Measurements from ENCODE around the gene CST9L.

The CST9L gene

GRCh38 chr20:23568320-23568970, at the start of gene CST9L:
Gene CST9L, minus strand, starts transcription at chr20:23568484. Its CDS starts 34 bp downstream, at chr20:23568450.
- FAIRE-seq: no peak

DNA sequence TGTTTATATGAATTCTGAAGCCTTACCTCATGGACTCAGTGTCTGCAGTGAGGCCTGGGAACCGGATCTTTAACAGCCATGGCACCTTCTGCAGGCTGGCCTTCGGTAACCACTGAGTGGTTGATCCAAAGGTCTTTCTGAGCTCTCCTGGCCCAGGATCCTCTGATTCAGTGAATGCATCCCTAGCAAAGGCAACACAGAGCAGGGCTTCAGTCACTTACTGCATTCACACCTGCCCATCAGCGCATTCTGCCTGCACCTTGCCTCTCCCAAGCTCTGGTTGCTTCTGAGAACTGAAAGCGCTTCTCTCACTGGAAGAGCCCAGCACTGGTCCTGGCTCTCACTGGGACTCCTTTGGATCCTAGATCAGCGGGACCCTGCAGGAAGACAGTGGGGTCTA, 45.9 kb upstream of the CST9L start:
- FAIRE-seq: no peak

GRCh38 chr20:23613676-23614075, 45.4 kb upstream of the CST9L start:
- no peak for FAIRE-seq

GRCh38 chr20:23612396-23612795, 44.1 kb upstream of the CST9L start:
- FAIRE-seq: no peak

DNA sequence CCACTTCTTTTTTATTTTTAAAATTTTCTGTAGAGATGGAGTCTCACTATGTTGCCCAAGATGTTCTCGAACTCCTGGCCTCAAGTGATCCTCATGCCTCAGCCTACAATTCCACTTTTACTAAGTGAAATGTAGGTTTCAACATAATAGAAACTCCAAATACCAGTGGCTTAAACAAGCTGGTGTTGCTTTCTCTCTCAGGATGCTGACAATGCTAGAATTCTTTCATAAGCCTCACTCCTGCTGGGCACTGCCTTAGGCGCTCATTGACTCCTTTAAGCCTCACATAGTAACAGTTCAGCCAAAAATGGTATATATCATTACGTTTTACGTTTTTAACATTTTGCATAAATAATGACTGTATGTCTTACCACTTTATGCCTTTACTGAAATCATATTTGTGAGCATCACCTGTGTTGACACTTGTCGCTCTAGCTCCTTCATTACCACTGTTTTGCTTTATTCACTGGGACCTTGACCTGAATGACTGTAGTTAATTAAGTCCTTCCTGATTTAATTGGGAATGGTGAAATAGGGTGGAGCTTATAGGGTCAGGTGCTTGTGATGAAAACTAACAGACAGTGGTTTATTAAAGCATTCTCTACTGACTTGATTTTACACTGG, 41.3 kb upstream of the CST9L start:
- FAIRE-seq: no peak

- no peak for FAIRE-seq
Measured at GRCh38 chr20:23608251-23608846, 40.1 kb upstream of the CST9L start.

DNA sequence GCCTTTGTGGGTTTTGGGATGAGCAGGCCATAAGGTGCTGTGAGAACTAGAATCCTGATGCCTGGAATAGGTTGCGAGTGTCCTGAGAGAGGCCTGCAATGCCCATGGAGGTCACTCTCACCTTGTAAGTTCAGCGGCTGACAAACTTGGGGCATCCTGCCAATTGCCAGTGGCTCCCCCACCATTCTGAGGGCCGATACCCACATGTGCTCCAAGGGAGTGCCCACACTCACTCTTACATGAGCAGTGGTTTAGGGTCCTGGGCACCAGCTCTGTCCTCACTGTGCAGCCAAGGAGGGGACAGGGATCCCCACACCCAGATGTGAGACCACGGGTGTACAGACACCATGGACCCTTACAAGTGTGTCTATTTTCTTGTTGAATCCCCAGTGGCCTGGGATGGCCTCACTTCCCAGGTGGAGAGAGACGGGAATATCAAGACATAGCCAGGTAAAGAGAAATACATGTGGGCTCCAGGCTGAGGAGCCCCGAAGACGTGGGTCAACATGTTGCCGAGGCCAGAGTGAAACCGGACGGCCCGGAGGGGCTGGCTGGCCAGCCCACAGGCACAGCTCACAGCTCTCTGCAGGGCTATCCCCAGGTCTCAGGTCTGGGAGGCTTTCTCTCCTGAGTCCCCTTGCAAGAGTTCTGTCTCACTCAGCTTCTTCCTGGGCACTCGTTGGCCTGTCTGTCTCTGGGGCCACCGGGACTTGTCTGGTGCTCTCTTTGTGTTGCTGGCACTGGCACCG, 39.4 kb upstream of the CST9L start:
- no peak for FAIRE-seq

DNA sequence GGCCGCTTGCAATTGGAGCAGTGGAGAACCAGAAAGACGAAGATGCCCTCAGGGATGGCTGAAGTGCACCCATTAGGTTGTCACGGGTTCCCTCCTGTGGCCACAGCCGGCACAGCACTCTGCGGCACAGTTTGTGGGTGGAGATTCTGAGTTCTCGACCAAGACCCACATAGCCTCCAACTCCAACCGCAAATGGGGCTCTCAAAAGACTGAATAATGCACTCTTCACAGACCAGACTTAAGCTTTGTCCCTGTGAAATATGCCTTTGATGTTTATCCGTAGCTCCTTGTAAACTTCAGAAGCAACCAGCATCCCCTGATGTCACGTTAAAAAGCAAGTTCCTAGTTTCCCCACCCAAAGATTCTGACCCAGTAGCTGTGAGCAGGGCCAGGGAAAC, 38.4 kb upstream of the CST9L start:
- no peak for FAIRE-seq

GRCh38 chr20:23605867-23606651, 37.8 kb upstream of the CST9L start, which contains the start of gene CST9:
Gene CST9, minus strand, starts transcription at chr20:23605917. Its CDS starts 53 bp downstream, at chr20:23605864.
- no peak for FAIRE-seq

GRCh38 chr20:23604306-23604705, 36.0 kb upstream of the CST9L start:
- FAIRE-seq: no peak

GRCh38 chr20:23603321-23603720, 35.0 kb upstream of the CST9L start:
- FAIRE-seq: no peak

- no peak for FAIRE-seq
Measured at GRCh38 chr20:23602699-23603098, 34.4 kb upstream of the CST9L start.

DNA sequence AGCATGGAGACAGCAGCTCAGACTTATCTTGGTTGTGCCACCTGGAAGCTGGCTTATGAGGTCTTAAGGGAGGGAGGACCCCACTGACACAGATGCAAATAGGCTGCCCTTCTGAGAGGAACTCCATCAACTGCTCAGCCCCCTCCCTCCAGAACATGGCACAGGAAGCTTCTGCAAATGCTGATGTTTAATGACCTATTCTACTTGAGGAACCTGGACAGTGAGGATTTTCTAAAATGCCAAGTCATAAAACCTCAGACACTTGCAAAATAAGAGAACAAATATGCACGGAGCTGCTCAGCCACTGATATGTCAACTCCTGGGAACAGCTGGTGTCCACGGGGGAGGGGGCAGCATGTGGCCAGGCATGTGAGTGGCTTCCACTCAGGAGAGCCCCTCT, 34.0 kb upstream of the CST9L start:
- FAIRE-seq: no peak

DNA sequence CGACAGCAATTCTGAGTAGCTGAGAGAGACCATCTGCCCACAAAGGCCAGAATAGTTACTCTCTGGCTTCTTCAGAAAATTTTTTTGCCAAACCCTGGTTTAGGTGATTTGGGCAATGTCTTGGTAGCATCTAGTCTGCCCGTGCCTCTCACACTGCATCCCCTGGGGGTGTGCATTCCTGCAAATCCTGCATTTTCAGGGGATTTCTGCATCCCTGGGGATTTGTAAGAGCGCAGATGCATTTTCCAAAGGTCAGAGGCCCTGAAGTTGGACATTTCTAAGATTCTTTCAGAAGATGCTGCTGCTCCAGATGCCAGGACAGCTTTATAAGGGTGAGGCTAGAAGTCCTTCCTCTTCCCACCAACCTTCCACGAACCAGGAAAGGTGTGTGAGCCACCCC, 33.4 kb upstream of the CST9L start:
- FAIRE-seq: no peak

- no peak for FAIRE-seq
Measured at GRCh38 chr20:23598481-23598880, 30.2 kb upstream of the CST9L start.

DNA sequence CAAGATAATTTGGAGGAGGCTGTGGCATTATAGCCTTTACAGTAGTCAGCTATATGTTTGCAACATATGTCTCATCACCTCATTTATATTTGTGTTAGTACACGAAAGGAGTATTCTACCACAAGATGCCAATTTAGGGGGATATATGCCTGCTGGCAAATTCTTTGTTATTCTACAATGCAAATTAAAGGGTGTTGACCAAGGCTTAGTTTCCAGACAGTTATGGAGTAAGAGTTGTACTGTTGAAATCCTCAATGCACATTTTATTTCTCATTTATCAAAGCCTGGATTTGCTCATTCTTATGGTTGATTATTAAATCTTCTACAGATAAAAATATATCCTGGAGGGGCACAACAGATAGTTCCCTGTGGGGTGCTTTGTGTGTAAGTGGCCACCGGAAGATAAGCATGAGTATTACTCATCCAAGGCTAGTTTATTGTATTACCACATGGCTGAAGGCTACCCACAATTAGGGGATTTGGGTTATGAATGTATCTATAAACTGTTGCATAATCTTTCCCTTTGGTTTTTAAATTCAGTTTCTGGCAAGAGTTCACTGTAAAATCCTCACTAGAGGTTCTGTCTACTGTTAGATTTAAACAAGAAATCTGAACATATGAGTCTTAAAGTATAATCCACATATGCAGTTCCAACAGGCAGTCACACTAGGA, 28.4 kb upstream of the CST9L start:
- no peak for FAIRE-seq

DNA sequence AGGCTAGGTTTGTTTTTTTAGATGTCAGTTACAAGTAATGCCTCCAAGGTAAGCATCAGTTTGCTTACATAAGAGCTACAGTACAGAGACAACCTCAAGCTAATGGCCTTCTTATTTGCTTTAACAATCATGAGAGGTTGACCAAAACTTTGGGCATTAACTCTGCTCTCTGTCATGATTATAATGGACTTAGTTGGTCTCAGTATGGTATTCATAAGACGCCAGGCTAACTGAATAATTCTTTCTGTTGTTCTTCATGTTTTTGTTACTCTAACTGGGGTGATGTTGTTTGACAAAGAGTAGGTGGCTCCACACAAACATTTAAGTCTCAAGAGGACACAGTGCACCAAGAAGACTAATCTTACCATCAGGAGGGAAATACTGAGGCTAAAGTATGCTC, 27.7 kb upstream of the CST9L start:
- no peak for FAIRE-seq

DNA sequence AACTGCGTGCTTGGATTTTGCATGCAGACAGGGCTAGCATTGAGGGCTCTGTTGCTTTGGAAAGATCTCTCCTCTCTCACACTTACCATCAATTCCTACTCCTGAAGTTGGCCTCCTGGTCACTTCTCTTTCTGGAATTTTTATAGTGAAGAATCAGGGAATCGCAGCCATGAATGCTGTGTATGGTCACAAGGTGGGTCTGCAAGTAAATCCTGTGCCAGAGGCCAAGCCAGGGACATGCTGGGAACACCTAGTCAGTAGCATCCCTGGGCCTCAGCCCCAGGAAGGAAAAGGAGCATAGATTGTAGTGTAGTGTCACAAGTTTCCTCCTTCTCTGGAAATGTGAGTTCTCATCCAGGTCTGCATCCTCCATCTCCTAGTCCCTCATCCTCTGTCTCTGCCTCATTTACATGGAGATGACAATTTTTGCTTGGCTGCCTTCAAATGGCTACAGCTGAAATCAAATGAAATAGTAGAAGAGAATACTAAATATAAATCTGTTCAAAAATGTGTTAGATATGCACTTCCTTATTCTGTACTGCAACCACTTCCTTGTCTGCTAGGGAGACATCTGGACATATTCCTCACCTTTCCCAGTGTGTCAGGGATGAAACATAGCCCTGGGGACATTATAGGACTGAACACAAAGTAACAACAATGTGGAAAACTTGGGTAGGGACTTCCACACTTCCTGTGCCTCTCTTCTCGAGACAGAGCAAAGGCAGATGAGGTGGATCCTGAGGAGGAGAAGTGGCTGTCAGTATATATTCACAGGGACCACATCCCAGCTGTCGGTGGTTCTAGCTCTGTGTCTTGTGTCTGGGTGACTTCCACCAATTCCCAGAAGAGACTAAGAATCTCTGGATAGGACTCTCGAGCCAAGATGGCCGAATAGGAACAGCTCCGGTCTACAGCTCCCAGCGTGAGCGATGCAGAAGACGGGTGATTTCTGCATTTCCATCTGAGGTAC, 20.4 kb upstream of the CST9L start:
- no peak for FAIRE-seq

GRCh38 chr20:23587631-23588030, 19.3 kb upstream of the CST9L start:
- no peak for FAIRE-seq

DNA sequence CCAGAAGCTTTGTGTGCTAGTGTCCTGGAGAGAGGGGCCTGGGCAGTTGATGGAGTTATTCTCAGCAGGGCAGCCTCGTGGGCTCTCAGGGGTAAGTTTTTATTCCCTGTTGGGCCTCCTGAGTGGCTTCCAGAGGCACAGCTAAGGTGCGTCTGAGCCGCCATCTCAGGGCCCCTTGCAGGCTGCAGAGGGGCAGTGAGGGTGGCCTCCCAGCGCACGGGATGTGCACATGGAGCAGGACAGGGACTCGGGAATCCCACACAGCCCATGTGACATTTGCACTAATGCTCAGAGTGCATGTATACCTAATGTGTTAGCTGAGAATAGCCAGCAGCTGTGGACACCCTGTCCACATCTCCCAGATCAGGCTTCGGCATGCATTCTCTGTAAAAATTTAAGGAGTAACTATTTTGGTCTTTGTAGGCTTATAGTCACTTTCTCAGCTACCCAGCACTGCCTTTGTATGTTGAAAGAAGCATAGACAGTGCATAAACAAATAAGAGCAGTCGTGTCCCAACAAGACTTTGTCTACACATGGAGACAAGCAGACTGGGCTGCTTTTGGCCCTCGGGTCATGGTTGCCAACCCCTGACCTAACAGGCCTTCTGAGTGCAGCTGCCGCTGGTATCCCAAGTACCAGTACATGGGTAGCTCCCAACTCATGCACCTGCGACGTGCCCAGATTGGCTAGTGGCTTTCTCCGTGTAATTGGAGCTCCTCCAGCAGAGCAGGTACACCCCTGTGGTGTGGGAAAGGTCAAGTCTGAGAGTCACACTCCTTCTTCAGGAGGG, 18.6 kb upstream of the CST9L start:
- no peak for FAIRE-seq
